Subcutaneous abdominal adipose tissue (tissue), 5 donors: Measurements from ENCODE around the gene CTSF.

Experiments used
- H3K27ac ChIP-seq: one replicate; pipeline ENCODE4 v1.7.0; 2013; ENCODE audit warnings: low read depth, mild to moderate bottlenecking, inconsistent platforms, low read length, moderate library complexity
- H3K27me3 ChIP-seq, 5 donors: one replicate each; pipeline ENCODE4 v1.7.0; 2013; ENCODE audit warnings: low read length in 5 of 5, inconsistent platforms in 1 of 5; ENCODE audit not compliant: control insufficient read depth in 5 of 5, insufficient read depth in 4 of 5
- H3K36me3 ChIP-seq, 5 donors: one replicate each; pipeline ENCODE4 v1.7.0; 2013; ENCODE audit warnings: low read length in 5 of 5; ENCODE audit not compliant: control insufficient read depth in 5 of 5, insufficient read depth in 5 of 5
- H3K4me1 ChIP-seq, 5 donors: one replicate each; pipeline ENCODE4 v1.7.0; 2013; ENCODE audit warnings: low read length in 5 of 5, mild to moderate bottlenecking in 3 of 5, moderate library complexity in 1 of 5; ENCODE audit not compliant: control insufficient read depth in 5 of 5, insufficient read depth in 5 of 5
- H3K4me3 ChIP-seq, 5 donors: one replicate each; pipeline ENCODE4 v1.7.0; 2013; ENCODE audit warnings: low read length in 5 of 5, low read depth in 1 of 5
- H3K9ac ChIP-seq, 5 donors: one replicate each; pipeline ENCODE4 v1.7.0; 2013; ENCODE audit warnings: low read length in 5 of 5, mild to moderate bottlenecking in 4 of 5, moderate library complexity in 3 of 5
- H3K9me3 ChIP-seq, 5 donors: one replicate each; pipeline ENCODE4 v1.7.0; 2013; ENCODE audit warnings: low read length in 5 of 5; ENCODE audit not compliant: control insufficient read depth in 5 of 5
- donor health status: healthy.
- donor health status: healthy.
- donor health status: healthy.
- donor health status: healthy.
- donor health status: healthy.

CTSF gene

DNA sequence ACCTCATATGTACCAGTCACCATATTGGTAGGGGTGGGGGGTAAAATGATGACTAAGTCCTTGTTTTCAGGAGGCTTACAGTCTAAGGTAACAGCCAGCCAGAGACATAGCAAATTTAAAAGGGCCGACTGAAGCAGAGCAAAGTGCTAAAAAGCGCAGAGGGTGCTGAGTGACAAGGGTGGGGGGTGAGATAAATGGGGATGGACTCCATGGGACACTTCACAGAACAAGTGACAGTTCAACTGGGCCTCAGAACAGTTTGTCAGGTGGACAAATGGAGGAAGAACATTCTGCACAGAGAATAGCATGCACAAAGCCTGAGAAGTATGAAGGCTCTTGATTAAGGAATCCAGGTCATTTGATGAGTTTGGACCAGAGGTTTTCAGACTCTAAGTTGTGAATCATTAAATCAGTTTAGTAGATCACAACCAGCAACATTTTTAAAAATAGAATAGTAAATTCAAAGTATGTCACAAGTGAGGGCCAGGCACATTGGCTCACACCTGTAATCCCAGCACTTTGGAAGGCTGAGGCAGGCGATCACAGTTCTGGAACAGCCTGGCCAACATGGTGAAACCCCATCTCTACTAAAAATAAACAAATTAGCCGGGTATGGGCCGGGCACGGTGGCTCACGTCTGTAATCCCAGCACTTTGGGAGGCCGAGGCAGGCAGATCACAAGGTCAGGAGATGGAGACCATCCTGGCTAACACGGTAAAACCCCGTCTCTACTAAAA is 43.9 kb downstream of the CTSF start:
- peaks cover 7 to 68% (median 48%) of the 10 kb centered on the region in 5 donors for H3K36me3 ChIP-seq
- H3K27me3 ChIP-seq: no peaks in the 10 kb centered on the region
- H3K9me3 ChIP-seq: no peaks in the 10 kb centered on the region
- no peak overlapping the region for H3K27ac ChIP-seq
- H3K4me1 ChIP-seq: no peaks in the 10 kb centered on the region
- H3K9ac ChIP-seq: no peak overlapping the region
- no peak overlapping the region for H3K4me3 ChIP-seq

DNA sequence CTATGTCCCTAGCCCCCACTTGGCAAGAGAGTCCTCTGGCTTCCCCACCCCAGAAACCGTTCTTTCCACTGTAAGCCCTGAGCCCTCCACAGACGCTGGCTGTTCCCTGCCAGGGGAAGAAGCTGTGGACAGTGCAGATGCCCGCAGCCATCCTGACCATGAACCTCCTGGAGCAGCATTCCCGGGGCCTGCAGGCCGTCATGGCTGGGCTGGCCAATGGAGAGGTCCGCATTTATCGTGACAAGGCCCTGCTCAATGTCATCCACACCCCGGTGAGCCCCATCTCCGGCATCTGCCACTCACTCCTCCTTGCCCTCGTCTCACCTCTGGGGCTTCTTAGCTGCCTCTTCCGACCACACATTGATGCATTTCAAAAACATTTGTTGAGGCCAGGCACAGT is 44.8 kb downstream of the CTSF start:
- no peaks in the 10 kb centered on the region for H3K9me3 ChIP-seq

More for the DNA sequence above, 44.8 kb downstream of the CTSF start:
- Histone ChIP-seq H3K27me3 (no peaks in the 10 kb centered on the region), H3K36me3 (peaks cover 7 to 71% (median 49%) of the 10 kb centered on the region in 5 donors), H3K27ac (no peak overlapping the region), H3K4me3 (no peak overlapping the region), H3K4me1 (no peaks in the 10 kb centered on the region), H3K9ac (no peak overlapping the region)
